ENCODE results near the gene PIK3C3.
"Not testable (repeated sequence)": the region's sequence is repeated elsewhere in the genome, so short reads cannot be mapped to it uniquely, and the experiment has no call there.

The PIK3C3 gene

GRCh38 chr18:41966943-41967342, 11.9 kb downstream of the PIK3C3 start:
- DNase-seq: no peak

- DNase-seq: no peak
These were observed 12.6 kb downstream of the PIK3C3 start for GRCh38 chr18:41967680-41968079.

- DNase-seq: no peak
These were observed 14.8 kb downstream of the PIK3C3 start for GRCh38 chr18:41969881-41970280.

GRCh38 chr18:41972067-41972925, 17.3 kb downstream of the PIK3C3 start:
- DNase-seq: no peak

- DNase-seq: no peak
These were observed 18.9 kb downstream of the PIK3C3 start for GRCh38 chr18:41973983-41974382.

- DNase-seq: no peak
These were observed 19.8 kb downstream of the PIK3C3 start for GRCh38 chr18:41974796-41975201.

GRCh38 chr18:41975284-41975683, 20.2 kb downstream of the PIK3C3 start:
- no peak for DNase-seq

- no peak for DNase-seq
These were observed 22.2 kb downstream of the PIK3C3 start for GRCh38 chr18:41977233-41977632.

GRCh38 chr18:41982942-41983660, 28.1 kb downstream of the PIK3C3 start:
- no peak for DNase-seq

GRCh38 chr18:41985914-41986313, 30.9 kb downstream of the PIK3C3 start:
- DNase-seq: no peak

- DNase-seq: no peak
These were observed 34.5 kb downstream of the PIK3C3 start for GRCh38 chr18:41989508-41989907.

GRCh38 chr18:41992066-41992465, 37.0 kb downstream of the PIK3C3 start:
- DNase-seq: no peak

GRCh38 chr18:41992703-41993102, 37.7 kb downstream of the PIK3C3 start:
- DNase-seq: no peak

- no peak for DNase-seq
These were observed 38.1 kb downstream of the PIK3C3 start for GRCh38 chr18:41993151-41993550.

- no peak for DNase-seq
These were observed 41.0 kb downstream of the PIK3C3 start for GRCh38 chr18:41996020-41996419.

GRCh38 chr18:41999751-42000150, 44.7 kb downstream of the PIK3C3 start:
- DNase-seq: no peak

GRCh38 chr18:42001801-42002200, 46.8 kb downstream of the PIK3C3 start:
- DNase-seq: no peak

- no peak for DNase-seq
These were observed 49.6 kb downstream of the PIK3C3 start for GRCh38 chr18:42004653-42005052.

- no peak for DNase-seq
These were observed 50.7 kb downstream of the PIK3C3 start for GRCh38 chr18:42005782-42006181.

GRCh38 chr18:42009457-42009856, 54.4 kb downstream of the PIK3C3 start:
- not testable (repeated sequence) for DNase-seq

GRCh38 chr18:42011053-42011452, 56.0 kb downstream of the PIK3C3 start:
- DNase-seq: no peak

- no peak for DNase-seq
These were observed 63.8 kb downstream of the PIK3C3 start for GRCh38 chr18:42018831-42019230.

GRCh38 chr18:42024131-42024530, 69.1 kb downstream of the PIK3C3 start:
- DNase-seq: no peak

GRCh38 chr18:42025491-42025890, 70.5 kb downstream of the PIK3C3 start:
- DNase-seq: no peak

Measured in CD4-positive, alpha-beta T cell treated with Interleukin-10 for 1 hour (primary cell).